Esophagus (tissue), 2 donors: ENCODE results near the gene PAIP2B. TPM values are rescaled to one million over a fixed set of nuclear protein-coding genes. Genes with fewer than 3 reads are reported as not detected.

Source experiments
- H3K27ac ChIP-seq, 2 donors: one replicate each; pipeline ENCODE4 v1.5.1; 2013; ENCODE audit warnings: low read depth in 2 of 2, mild to moderate bottlenecking in 2 of 2, inconsistent platforms in 1 of 2, low read length in 1 of 2, moderate library complexity in 1 of 2
- H3K27me3 ChIP-seq, 2 donors: one replicate each; pipeline ENCODE4 v1.6.1; 2013; ENCODE audit warnings: low read length in 2 of 2, control low read depth in 1 of 2, mild to moderate bottlenecking in 1 of 2; ENCODE audit not compliant: insufficient read depth in 2 of 2, control insufficient read depth in 1 of 2
- H3K36me3 ChIP-seq, 2 donors: one replicate each; pipeline ENCODE4 v1.6.1; 2013; ENCODE audit warnings: low read length in 1 of 2; ENCODE audit not compliant: control insufficient read depth in 2 of 2, insufficient read depth in 2 of 2
- H3K4me1 ChIP-seq, 2 donors: one replicate each; pipeline ENCODE4 v1.6.1; 2013; ENCODE audit warnings: low read length in 1 of 2; ENCODE audit not compliant: control insufficient read depth in 2 of 2, insufficient read depth in 2 of 2
- H3K4me3 ChIP-seq, 2 donors: one replicate each; pipeline ENCODE4 v1.5.1; 2013; ENCODE audit warnings: low read length in 2 of 2, mild to moderate bottlenecking in 2 of 2, low read depth in 1 of 2, moderate library complexity in 1 of 2
- H3K9me3 ChIP-seq, 2 donors: one replicate each; pipeline ENCODE4 v1.6.1; 2013; ENCODE audit warnings: mild to moderate bottlenecking in 2 of 2, low read depth in 1 of 2, low read length in 1 of 2, moderate library complexity in 1 of 2; ENCODE audit not compliant: control insufficient read depth in 2 of 2, insufficient read depth in 1 of 2
- WGBS, 2 donors: extraction: QIAGEN DNeasy Blood & Tissue Kit; methylation state at CpG; one replicate each; pipeline ENCODE4 v1.1.7; 2013; 5-methylcytosine and 5-hydroxymethylcytosine counted together
- polyA plus RNA-seq, 2 donors: library from polyadenylated mRNA; stranded (reverse); fragments of 200-250 nt; gene quantifications; one replicate each; pipeline ENCODE4 v1.2.3, GENCODE V29; 2013
- donor health status: healthy with polysubstance abuse.
- donor health status: Bipolar disorder and iron deficiency.

PAIP2B gene
- polyA plus RNA-seq, 2 donors = 4.7 to 5.0 TPM

- peaks cover 27 to 29% of the 10 kb centered on the region in 2 donors for H3K36me3 ChIP-seq
- H3K27ac ChIP-seq = no peak overlapping the region
- peaks cover 0 to 2% of the 10 kb centered on the region in 2 donors for H3K9me3 ChIP-seq
- peaks cover 3 to 6% of the 10 kb centered on the region in 2 donors for H3K4me1 ChIP-seq
- H3K4me3 ChIP-seq = no peak overlapping the region
- no peaks in the 10 kb centered on the region for H3K27me3 ChIP-seq
- WGBS, 2 donors = 61 to 78% methylated on average over 2 of the region's 2 CpGs
Measured at GRCh38 chr2:71148506-71149063, 78.3 kb downstream of the PAIP2B start.

- WGBS, 2 donors = 84 to 92% methylated on average over 3 of the region's 3 CpGs
- H3K9me3 ChIP-seq = peaks cover 0 to 2% of the 10 kb centered on the region in 2 donors
- no peaks in the 10 kb centered on the region for H3K27me3 ChIP-seq
- no peak overlapping the region for H3K4me3 ChIP-seq
- H3K4me1 ChIP-seq = no peaks in the 10 kb centered on the region
- no peak overlapping the region for H3K27ac ChIP-seq
- H3K36me3 ChIP-seq = peaks cover 31% of the 10 kb centered on the region in 2 donors
Measured at GRCh38 chr2:71143782-71144181, 83.1 kb downstream of the PAIP2B start.

GRCh38 chr2:71136174-71136573 lies 90.7 kb downstream of the PAIP2B start:
- H3K27me3 ChIP-seq = no peaks in the 10 kb centered on the region
- no peaks in the 10 kb centered on the region for H3K9me3 ChIP-seq
- H3K27ac ChIP-seq = no peak overlapping the region
- H3K4me1 ChIP-seq = peaks cover 0 to 3% of the 10 kb centered on the region in 2 donors
- 87 to 94% methylated on average over 3 of the region's 3 CpGs for WGBS, 2 donors
- no peak overlapping the region for H3K4me3 ChIP-seq
- peaks cover 9 to 11% of the 10 kb centered on the region in 2 donors for H3K36me3 ChIP-seq

- H3K4me3 ChIP-seq = no peak overlapping the region
- peaks cover 0 to 3% of the 10 kb centered on the region in 2 donors for H3K4me1 ChIP-seq
- H3K27me3 ChIP-seq = no peaks in the 10 kb centered on the region
- H3K36me3 ChIP-seq = peaks cover 0 to 2% of the 10 kb centered on the region in 2 donors
- no peak overlapping the region for H3K27ac ChIP-seq
- H3K9me3 ChIP-seq = no peaks in the 10 kb centered on the region
Measured at GRCh38 chr2:71133603-71134002, 93.3 kb downstream of the PAIP2B start.

Other genes starting within 250 kb of the PAIP2B start
- gene ANKRD53, start 248.5 kb downstream of the PAIP2B start, polyA plus RNA-seq = 1 to 10 TPM in 1 of 2 donors, under 1 TPM in 1; 0.35 to 1.0 TPM
- 10 to 100 TPM; 17.5 to 23.9 TPM for gene TEX261, start 232.2 kb downstream of the PAIP2B start, polyA plus RNA-seq
- 100 to 1,000 TPM; 356 to 374 TPM for gene NAGK, start 158.5 kb downstream of the PAIP2B start, polyA plus RNA-seq
- gene MCEE, start 96.9 kb downstream of the PAIP2B start, polyA plus RNA-seq = 10 to 100 TPM; 37.0 to 41.2 TPM
- gene MPHOSPH10, start 96.5 kb downstream of the PAIP2B start, polyA plus RNA-seq = 10 to 100 TPM; 29.3 to 40.5 TPM
- 100 to 1,000 TPM in 1 of 2 donors, 10 to 100 TPM in 1; 42.4 to 102 TPM for gene ZNF638, start 104.7 kb upstream of the PAIP2B start, polyA plus RNA-seq
- 1 to 10 TPM; 1.8 to 2.6 TPM for gene DYSF, start 226.5 kb upstream of the PAIP2B start, polyA plus RNA-seq